Nucleus accumbens (tissue), 56 donors: Measurements from ENCODE around the gene SEMA6A.

Experiments used
- DNase-seq, 56 donors: peaks; one replicate each; lab custom pipeline; 2025; lab: John Stamatoyannopoulos, UW

Gene SEMA6A

GRCh38 chr5:116466727-116467464 is 107.7 kb downstream of the SEMA6A start:
- no peak for DNase-seq

GRCh38 chr5:116465411-116465810 is 109.2 kb downstream of the SEMA6A start:
- DNase-seq: no peak

GRCh38 chr5:116464144-116464708 is 110.4 kb downstream of the SEMA6A start:
- DNase-seq: no peak

GRCh38 chr5:116462500-116462899 is 112.1 kb downstream of the SEMA6A start:
- no peak for DNase-seq

- no peak for DNase-seq
Observed at GRCh38 chr5:116459301-116459700, 115.3 kb downstream of the SEMA6A start.

DNA sequence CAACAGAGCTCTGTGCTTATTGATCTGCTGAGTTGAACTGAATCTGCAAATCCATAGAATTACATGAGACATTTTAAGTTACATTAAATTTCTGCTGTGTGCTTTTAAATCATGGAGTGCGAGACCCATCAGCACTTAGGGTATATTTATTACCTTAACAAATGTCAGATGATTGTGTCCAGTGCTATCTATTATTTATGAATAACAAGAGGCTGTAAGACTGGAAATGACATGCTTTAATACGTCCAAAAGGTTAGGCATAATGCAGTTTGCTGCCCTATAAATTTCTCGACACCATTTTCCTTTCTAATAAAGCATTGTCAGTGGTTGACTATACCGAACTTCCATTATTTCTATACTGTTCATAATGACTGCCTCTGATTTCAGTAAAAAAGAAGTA is 117.6 kb downstream of the SEMA6A start:
- DNase-seq: no peak

DNA sequence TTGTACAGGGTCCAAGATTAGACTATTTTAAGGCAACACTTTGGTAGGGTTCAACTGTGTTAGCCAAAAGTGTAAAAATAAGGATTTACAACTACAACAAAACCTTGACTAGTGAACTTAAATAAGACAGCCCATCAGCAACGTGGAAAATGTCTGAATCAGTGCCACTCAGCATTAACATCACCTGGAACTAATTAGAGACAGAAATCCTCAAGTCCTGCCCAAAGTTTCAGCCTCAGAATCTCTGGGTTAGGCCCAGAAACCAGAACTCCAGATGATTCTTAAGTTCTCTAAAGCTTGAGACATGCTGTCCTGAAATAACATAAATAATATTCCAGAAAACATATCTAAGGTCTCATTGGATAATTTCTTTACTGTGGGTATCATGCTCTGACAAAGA is 118.6 kb downstream of the SEMA6A start:
- no peak for DNase-seq

GRCh38 chr5:116455061-116455460 is 119.6 kb downstream of the SEMA6A start:
- DNase-seq: no peak

GRCh38 chr5:116454417-116454927 is 120.2 kb downstream of the SEMA6A start:
- DNase-seq: peak in 7 of 56 donors; percentile 19 to 46 (median 28)

DNA sequence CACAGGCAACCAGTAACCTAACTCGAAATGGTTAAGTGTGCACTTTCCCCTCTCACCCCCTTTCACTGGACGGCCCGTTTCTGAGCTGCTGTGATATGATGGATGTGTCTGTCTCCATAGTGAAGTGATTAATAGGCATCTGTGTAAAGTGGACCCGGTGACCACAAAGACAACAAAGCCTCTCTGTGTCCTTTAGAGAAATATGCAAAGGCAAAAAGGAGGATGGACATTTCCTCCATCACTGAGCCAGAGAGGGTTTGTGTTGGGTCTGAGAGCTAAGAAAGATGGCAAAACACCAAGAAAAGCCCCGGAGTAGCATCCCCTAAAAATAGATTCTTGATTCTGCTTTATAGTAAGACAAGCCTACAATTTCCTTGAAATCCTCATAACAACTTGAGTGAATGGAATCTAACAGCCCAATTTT is 120.6 kb downstream of the SEMA6A start:
- DNase-seq: peak in 30 of 56 donors; percentile 9 to 56 (median 30)

DNA sequence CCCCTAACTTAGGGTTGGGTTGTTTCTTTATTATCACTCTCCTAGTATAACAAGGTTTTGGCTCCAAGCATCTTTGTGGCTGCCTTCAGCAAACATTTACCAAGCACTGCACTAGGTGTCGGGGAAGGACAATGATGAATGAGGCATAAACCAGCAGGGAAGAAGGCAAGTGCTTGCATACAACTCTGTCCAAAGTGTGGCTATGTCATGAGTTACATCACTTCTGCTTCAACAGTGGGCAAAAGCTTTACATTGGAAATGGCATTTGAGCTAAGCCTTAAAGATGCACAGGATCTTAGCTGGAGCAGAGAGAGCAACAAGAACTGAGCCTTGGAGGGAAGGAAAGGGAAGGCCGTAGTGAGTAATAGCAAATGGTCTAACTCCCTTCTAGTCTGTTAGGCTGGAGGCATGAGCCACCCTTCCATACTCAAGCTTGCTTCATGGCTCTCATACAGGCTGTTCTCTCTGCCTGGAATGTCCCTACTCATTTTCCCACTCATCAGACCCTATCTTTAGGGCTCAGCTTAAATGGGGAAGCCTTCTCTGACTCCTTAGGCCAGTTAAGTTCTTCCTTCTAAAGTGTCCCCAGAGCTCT is 121.8 kb downstream of the SEMA6A start:
- no peak for DNase-seq

- no peak for DNase-seq
Observed at GRCh38 chr5:116451905-116452450, 122.6 kb downstream of the SEMA6A start.

- DNase-seq: no peak
Observed at GRCh38 chr5:116451066-116451465, 123.6 kb downstream of the SEMA6A start.

DNA sequence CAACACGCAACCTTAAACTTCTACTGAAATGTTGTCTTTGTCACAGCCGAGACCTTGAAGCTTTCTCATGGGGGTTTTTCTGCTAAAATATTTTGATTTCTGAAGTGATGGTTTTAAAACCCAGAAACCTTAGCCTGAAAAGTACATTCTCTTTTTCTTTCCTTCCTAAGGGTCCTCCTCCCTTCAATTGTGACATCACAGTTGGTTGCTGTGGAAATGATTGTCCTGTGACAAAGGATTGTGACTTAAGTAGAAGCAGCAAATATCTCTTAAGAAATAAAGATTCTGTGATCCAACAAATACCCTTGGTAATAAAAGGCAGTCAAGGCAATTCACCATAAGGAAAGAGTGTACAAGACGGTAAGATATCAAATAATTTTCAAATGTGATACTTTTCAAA is 125.2 kb downstream of the SEMA6A start:
- no peak for DNase-seq

GRCh38 chr5:116448870-116449427 is 125.7 kb downstream of the SEMA6A start:
- DNase-seq: no peak

GRCh38 chr5:116448450-116448849 is 126.2 kb downstream of the SEMA6A start:
- DNase-seq: no peak

- no peak for DNase-seq
Observed at GRCh38 chr5:116446356-116447005, 128.1 kb downstream of the SEMA6A start.

DNA sequence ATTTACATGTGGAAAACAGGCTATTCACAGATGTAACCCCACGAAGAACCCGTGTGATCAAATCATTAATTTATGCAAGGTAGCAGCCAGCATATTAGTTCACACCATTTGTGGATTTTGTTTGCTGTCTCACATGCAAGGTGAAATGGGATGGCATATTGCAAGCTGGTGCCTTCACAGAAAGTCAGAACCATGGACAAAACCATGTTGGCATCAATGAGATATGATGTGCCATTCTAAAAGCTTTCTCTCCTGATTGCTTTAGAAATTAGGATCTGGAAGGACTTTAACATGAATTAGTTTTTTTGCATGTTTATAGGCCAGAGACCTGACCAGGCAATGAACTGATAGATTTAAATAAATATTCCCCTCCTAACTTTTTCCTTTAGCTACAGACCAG is 129.3 kb downstream of the SEMA6A start:
- no peak for DNase-seq

DNA sequence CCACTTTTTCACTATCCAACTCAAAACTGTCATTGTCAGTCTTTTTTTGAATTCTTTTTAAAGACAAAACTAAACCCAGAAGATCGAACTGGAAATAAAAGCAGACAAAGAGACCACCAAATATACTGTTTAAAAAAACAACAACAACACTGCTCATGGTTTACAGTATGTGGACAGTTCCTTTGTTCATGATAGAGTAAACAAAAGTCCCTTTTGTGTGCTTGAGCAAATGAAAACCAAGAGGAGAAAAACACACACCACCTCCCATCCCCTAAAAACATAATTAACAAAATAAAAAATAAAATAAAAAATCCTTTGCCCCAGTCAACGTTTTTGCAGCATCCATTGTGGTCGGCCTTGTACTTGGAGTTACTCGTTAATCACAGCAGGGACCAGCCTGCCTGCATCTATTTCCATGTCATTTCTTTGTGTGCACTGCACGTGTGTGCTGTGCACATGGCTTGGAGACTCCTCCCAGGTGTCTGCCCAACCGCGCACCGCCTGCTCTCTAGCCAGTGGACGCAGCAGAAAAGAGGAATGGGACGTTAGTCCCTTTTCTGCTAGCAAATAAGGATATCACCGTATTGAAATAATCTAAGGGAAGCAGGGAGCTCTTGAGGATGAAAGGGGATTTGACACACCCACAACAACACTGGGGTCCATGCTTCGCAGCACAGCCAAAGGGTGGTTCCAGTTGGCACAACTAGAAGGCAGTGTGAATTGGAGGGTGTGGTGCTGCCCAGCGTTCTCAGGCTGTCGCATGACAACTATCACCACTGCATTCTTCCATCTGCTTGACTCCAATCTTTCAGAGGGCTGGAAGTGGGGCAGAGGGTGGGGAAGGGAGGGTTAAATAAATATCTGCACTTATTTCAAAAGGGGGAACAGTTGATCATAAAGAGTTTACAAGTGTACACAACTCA is 130.0 kb downstream of the SEMA6A start:
- peak in 4 of 56 donors; percentile 6 to 46 (median 18) for DNase-seq
